ENCODE measurements around the gene MYO15A.

DNA sequence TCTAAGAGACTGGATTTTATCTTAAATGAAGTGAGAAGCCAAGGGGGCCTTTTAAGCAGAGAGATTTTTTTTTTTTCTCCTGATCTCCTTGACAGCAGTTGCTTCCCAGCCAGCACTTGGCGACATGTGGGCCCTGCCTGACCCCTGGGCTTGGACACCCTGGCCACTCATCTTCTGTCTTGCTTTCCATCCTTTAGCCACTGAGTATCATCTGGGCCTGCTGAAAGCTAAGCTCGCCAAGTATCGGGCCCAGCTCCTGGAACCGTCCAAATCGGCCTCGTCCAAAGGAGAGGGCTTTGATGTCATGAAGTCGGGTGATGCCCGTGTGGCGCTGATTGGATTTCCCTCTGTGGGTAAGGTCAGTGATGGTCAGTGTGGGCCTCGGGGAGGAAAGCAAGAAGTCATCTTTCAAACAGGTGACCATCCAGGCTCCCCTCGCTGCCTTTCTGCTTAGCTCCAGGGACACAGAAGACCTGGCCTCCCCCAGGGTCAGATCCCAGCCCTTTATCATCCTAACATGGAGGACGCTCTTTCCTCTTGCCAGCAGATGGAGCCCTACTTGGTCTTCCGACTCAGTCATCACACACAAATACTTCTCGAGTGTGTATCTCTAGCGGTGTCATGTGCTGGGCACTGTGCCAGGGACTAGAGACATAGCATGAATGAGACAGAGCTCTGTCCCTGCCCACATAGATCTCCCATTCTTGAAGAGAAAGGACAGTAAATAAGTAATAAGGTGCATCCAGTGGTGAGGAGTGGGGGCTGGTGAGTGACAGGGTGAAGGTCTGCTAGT lies 14.7 kb upstream of the MYO15A start:
- TF ChIP-seq, protein P1, sequence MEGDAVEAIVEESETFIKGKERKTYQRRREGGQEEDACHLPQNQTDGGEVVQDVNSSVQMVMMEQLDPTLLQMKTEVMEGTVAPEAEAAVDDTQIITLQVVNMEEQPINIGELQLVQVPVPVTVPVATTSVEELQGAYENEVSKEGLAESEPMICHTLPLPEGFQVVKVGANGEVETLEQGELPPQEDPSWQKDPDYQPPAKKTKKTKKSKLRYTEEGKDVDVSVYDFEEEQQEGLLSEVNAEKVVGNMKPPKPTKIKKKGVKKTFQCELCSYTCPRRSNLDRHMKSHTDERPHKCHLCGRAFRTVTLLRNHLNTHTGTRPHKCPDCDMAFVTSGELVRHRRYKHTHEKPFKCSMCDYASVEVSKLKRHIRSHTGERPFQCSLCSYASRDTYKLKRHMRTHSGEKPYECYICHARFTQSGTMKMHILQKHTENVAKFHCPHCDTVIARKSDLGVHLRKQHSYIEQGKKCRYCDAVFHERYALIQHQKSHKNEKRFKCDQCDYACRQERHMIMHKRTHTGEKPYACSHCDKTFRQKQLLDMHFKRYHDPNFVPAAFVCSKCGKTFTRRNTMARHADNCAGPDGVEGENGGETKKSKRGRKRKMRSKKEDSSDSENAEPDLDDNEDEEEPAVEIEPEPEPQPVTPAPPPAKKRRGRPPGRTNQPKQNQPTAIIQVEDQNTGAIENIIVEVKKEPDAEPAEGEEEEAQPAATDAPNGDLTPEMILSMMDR (conservative IDR thresholded peaks at IDR 0.05; ENCODE audit: low read depth, low read length), result peak; percentile 81
- no peak for TF ChIP-seq EZH2 (IDR thresholded peaks at IDR 0.05; ENCODE audit: low read length, unreplicated experiment)

Data from PC-3 (cell line).